HS-5 (cell line): ENCODE data around the gene RELL2.

ENCODE experiments used
- DNase-seq: peaks from one replicate; pipeline ENCODE4 v3.0.0-alpha.2; 2012; ENCODE audit warnings: low read depth

The RELL2 gene

DNA sequence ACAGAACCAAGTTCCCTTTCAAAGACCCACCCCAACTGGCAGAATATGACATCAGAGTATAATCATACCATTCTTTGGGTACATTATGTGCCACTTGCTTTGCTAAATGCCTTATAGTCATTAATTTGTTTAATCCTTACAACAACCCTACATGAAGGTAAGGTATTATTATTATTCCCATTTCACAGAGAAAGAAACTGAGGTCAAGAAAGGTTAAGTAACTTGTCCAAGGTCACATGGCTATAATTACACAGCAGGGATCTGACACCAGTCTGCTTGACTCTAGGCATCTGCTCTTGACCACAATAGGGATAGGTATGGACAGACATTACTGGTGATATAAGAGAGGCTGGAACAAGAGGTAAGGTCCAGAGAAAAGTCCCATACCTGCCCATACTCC lies 13.2 kb downstream of the RELL2 start:
- DNase-seq = no peak

DNA sequence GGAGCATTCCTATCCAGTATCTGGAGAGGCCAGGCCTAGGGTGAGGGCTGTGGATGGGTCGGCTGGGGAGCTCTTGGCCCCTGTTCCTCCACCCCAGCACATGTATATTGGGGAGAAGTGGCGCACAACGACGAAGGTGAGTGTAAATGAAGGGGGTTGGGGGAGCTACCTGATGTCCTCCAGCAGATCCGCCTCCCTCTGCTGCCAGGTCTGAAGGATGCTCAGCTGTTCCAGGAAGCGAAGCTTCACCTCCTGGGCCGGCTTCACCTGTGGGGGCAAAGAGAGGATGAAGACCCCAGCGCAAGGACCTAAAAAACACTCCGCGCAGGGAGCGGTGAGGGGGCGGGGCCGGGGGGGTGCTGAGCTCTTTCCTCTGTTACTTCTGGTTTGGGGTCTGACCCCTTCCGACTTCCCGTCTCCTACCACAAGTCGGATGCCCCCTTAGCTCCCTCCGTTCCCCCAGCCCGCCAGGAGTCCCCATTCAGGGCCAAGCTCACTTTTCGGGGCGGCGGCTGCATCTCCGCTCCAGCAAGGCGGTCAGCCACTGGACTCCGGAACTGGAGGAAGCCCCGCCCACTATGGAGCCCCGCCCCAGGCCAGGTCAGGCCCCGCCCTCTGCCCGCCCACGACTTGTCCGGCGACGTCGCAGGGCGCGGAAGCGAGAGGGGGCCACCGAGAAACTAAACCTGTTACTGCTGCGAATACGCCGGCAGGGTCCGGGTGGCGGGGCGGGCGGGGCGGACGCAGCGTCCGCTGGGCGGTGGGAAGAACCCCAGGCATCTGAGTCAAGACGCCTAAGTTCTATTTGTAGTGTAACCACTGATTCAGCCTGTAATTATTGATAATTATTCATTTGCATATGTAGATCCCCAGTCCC lies 14.3 kb downstream of the RELL2 start, which contains the start of gene FCHSD1:
Gene FCHSD1, minus strand, starts transcription at position 568 of the 877 bp plus-strand sequence. Its CDS starts 50 bp downstream, at position 518.
- DNase-seq = no peak

DNA sequence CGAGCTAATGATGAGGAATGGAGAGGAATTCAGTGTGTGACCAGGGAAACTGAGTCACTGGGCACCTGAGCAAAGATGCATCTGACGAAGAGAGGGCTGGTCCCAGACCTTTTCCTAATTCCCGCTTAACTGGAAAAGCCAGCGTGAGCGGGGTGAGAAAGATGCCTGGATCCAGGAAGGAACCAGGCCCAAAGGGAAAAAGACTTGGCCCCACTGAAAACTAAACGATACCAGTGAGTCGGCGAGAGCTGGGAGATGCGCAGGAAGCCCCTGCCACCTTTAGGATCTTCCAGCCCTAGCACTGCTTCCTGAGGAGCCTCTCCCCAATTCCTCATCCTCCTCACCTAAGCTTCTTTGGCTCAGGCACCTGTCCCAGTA lies 14.9 kb downstream of the RELL2 start:
- no peak for DNase-seq

DNA sequence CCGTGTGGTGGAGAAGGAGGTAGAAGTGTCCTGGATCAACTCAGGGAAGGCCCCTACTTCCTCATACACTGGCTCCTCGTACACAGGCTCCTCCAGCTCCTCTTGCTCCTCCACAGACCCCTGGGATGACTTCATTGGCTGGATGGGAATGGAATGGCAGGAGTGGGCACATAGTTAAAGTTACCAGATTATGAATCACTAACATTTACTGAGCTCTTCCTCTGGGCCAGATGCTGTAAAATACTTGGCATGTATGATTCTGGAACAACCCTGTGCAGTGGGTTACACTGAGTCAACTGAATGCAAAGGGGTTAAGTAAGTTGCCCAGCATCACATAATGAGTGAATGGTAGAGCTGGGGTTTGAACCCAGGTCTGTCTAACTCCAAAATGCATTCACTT lies 17.5 kb downstream of the RELL2 start:
- DNase-seq = peak; percentile 84

DNA sequence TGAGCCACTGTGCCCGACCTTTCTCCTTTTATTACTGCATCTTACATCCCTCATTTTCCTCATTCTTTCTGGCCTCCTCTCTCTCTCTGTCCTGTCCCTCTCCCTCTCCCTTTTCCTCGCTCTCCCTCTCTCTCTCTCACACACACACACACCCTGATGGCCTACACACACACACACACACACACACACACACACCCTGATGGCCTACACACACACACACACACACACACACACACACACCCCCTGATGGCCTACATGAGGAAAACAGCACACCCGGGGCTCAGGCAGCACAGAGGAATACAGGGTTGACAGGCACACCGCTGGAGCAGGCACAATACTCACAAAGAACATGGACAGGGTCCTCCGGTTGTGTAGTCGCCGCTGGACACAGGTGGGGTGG lies 18.2 kb downstream of the RELL2 start:
- no peak for DNase-seq

- DNase-seq = no peak
Observed at GRCh38 chr5:141656396-141656795, 19.6 kb downstream of the RELL2 start.

DNA sequence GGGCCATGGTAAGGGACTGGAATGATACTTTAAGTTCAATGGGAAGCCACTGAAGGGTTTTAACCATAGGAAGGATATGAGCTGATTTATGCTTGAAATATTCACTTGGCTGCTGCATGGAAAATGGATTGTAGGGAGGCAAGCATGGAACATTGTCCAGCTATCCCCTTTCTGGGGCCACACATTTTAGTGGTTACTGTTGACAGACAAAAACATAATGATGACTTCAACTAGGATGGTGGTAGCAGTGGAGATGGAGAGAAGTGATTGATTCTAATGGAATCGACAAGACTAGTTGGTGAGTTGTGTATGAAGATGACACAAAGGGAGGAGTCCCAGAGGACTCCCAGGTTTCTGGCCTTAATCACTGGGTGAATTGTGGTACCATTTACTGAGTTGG lies 20.6 kb downstream of the RELL2 start:
- DNase-seq = no peak

GRCh38 chr5:141657937-141658545 lies 21.2 kb downstream of the RELL2 start:
- DNase-seq = peak; percentile 82

DNA sequence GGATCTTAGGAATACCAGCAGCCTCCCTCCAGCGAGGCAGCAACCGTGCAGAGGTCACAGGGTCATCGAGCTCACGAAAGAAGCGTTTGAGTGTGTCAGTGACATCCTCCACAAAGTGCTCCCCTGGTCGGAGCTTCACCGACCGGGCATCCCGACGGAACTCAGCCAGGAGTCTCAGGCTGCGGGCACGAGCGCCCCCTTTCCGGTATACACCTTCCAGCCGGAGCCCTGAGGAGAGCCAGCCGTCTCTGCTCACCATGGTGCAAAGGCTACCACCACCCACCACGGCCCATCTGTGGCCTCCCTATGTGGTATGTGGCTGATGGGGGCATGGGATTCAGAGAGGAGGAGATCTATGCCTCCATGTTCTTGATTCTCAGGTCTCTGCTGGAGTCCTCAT lies 25.2 kb downstream of the RELL2 start:
- DNase-seq = no peak

- no peak for DNase-seq
Observed at GRCh38 chr5:141663506-141663905, 26.7 kb downstream of the RELL2 start.

- no peak for DNase-seq
Observed at GRCh38 chr5:141664733-141665461, 28.1 kb downstream of the RELL2 start.

GRCh38 chr5:141665995-141666940 lies 29.5 kb downstream of the RELL2 start:
- DNase-seq = no peak

DNA sequence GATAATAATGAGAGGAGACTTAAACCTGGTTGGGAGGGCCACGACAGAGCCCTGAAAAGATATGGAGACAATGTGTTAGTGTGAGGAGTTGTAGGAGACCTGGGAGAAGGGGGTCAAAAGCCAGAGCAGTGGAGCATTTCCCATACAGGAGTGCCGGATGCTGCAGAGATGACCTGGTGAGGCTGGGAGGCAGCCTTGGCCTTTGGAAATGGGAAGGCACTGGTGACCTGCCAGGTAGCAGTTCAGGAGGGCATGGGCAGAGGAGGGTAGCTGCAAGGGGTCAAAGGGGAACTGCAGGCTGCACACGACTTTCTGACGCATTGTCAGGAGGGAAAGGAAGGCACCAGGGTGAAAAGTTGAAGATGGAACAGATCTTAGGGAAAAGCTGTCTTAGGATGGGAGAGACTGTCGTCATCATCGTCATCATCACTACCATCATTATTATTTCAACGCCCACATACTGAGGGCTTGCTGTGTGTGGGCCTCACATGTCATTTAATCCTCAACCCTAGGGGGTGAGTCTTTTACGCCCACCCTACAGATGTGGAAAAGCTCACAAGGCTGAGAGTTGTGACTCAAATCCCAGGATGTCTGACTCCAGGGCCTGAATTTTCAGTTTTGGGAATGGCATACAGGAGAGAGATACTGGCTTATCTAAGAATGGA lies 31.9 kb downstream of the RELL2 start:
- DNase-seq = no peak

- DNase-seq = no peak
Observed at GRCh38 chr5:141669520-141669919, 32.7 kb downstream of the RELL2 start.

- DNase-seq = no peak
Observed at GRCh38 chr5:141672071-141672840, 35.5 kb downstream of the RELL2 start.

DNA sequence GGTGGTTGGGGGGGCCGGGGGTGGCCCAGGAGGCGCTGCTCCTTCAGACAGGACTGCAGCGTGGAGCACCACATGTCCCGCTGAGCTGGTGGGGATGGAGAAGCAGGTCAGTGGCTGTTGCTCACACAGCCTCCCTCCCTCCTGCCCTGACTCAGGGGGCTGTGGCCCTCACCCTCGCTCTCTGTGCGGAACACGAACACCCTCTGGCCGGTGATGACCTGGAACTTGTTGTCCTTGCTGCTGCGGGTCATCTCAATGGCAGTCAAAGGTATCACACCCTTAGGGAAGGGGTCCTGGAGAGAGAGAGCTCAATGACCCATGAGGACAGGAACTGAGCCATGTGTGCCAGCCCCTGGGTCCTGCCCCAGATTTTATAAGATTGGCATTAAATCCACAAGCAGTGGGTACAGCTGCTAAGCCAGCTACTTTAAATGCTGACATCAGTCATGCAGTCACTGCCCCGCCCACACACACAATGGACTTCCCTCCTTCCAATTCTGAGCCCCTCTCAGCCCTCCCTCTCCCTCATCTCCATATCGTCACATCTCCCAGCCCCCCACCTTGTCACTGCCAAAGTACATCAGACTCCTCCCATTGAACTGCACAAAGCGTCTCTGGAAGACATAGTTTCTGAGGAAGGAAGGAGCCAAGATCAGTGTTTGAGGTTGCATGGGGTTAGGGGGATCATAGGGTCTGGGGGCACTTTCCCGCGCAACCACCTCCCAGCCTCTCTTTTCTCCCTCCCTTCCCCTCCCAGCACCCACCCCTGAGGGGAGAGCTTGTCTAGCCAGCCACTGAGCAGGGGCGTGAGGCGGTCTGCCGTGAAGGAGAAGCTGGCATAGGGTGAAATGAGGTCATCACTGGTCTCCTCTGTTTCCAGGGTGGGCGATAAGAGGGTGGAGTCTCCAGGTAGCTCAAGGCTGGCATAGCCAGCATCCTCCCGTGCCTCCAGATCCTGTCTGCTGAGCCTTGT lies 36.3 kb downstream of the RELL2 start:
- DNase-seq = no peak

DNA sequence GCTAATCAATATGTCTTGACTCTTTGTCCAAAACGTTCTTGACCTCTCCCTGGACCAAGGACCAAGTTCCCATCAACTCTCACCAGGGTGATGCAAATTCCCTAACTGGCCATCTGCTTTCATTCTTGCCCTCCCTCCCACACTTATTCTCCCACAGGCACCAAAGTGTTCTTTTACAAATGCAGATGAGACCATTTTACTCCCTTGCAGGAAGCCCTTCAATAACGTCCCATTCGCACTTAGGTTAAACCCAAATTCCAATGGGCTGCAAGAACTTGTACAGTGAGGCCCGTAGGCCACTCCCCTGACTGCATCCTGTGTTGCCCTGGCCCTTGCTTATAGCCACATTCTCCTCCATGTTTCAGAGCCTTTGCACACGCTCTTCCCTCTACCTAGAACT lies 38.0 kb downstream of the RELL2 start:
- no peak for DNase-seq

GRCh38 chr5:141675672-141676071 lies 38.9 kb downstream of the RELL2 start:
- no peak for DNase-seq

GRCh38 chr5:141677415-141677814 lies 40.6 kb downstream of the RELL2 start:
- no peak for DNase-seq
